Upper lobe of right lung (tissue), 1 donor: ENCODE data around the gene WNT11. TPM values are rescaled to one million over a fixed set of nuclear protein-coding genes. Genes with fewer than 3 reads are reported as not detected.
A peak's percentile ranks its signal among the peaks of the same experiment; 100 is the strongest.

ENCODE experiments used
- ATAC-seq: fragments of 200-7000 bp; cut with Tn5 transposase; one replicate; pipeline ENCODE4 v1.9.1; 2020; ENCODE audit warnings: mild to moderate bottlenecking, moderate library complexity
- DNase-seq: peaks from one replicate; pipeline ENCODE4 v3.0.0-alpha.2; 2020
- H3K27ac ChIP-seq: fragments of 200-600 bp; one replicate; pipeline ENCODE4 v1.8.0; 2022
- H3K27me3 ChIP-seq: fragments of 200-600 bp; one replicate; pipeline ENCODE4 v1.8.0; 2022; ENCODE audit warnings: mild to moderate bottlenecking
- H3K36me3 ChIP-seq: fragments of 200-600 bp; one replicate; pipeline ENCODE4 v1.8.0; 2022
- H3K4me1 ChIP-seq: fragments of 200-600 bp; one replicate; pipeline ENCODE4 v1.8.0; 2022
- H3K4me3 ChIP-seq: fragments of 200-600 bp; one replicate; pipeline ENCODE4 v1.8.0; 2022; ENCODE audit warnings: mild to moderate bottlenecking
- H3K9me3 ChIP-seq: fragments of 200-600 bp; one replicate; pipeline ENCODE4 v1.8.0; 2022
- CTCF ChIP-seq: fragments of 200-600 bp; IDR thresholded peaks from one replicate; pipeline ENCODE4 v1.8.0; 2022; ENCODE audit warnings: antibody characterized with exemption
- intact Hi-C: fragments of 100-400 bp; cut with DNase I; formaldehyde crosslinking; loops from one replicate; pipeline ENCODE4 v1.11.0; 2022
- total RNA-seq: library from RNA; stranded (reverse); fragmentation: NEBNext Ultra II Directional; extraction: Animal tissue kit (Norgen Biotek cat#: 25700); gene quantifications from one replicate; pipeline ENCODE4 v1.2.1, GENCODE V29; 2021
- donor health status: DM: no; HTN: yes; CAD: no; lungs with severe emphysema.

WNT11 gene
- total RNA-seq, 1 donor from 2014 or later = 8.7 TPM

GRCh38 chr11:76147106-76147740, 59.1 kb downstream of the WNT11 start:
- Histone ChIP-seq H3K4me3 (no peak overlapping the region), H3K4me1 (peaks cover under 1% of the 10 kb centered on the region), H3K9me3 (no peaks in the 10 kb centered on the region), H3K27ac (no peak overlapping the region), H3K27me3 (no peaks in the 10 kb centered on the region), H3K36me3 (peaks cover 8% of the 10 kb centered on the region)
- ATAC-seq = no peak
- TF ChIP-seq CTCF = no peak
- intact Hi-C loops = no loop called here
- DNase-seq = no peak

- Histone ChIP-seq H3K27ac (no peak overlapping the region), H3K4me1 (no peaks in the 10 kb centered on the region), H3K36me3 (peaks cover 21% of the 10 kb centered on the region), H3K9me3 (no peaks in the 10 kb centered on the region), H3K4me3 (no peak overlapping the region), H3K27me3 (no peaks in the 10 kb centered on the region)
- ATAC-seq = no peak
- no peak for TF ChIP-seq CTCF
- no peak for DNase-seq
- intact Hi-C loops = no loop called here
Observed at GRCh38 chr11:76143274-76143673, 63.0 kb downstream of the WNT11 start.

- ATAC-seq (no peak), DNase-seq (no peak)
- TF ChIP-seq CTCF = no peak
- Histone ChIP-seq H3K27ac (no peak overlapping the region), H3K9me3 (no peaks in the 10 kb centered on the region), H3K27me3 (no peaks in the 10 kb centered on the region), H3K4me3 (no peak overlapping the region), H3K36me3 (peaks cover 31% of the 10 kb centered on the region), H3K4me1 (no peaks in the 10 kb centered on the region)
- intact Hi-C loops = no loop called here
Observed at GRCh38 chr11:76141901-76142588, 64.3 kb downstream of the WNT11 start.

GRCh38 chr11:76140912-76141574, 65.3 kb downstream of the WNT11 start:
- DNase-seq (no peak), ATAC-seq (peak; percentile 55)
- Histone ChIP-seq H3K9me3 (no peaks in the 10 kb centered on the region), H3K27ac (no peak overlapping the region), H3K27me3 (no peaks in the 10 kb centered on the region), H3K36me3 (peaks cover 33% of the 10 kb centered on the region), H3K4me3 (no peak overlapping the region), H3K4me1 (no peaks in the 10 kb centered on the region)
- intact Hi-C loops = no loop called here
- TF ChIP-seq CTCF = no peak

GRCh38 chr11:76139314-76139713, 67.0 kb downstream of the WNT11 start:
- Histone ChIP-seq H3K27me3 (no peaks in the 10 kb centered on the region), H3K36me3 (peaks cover 33% of the 10 kb centered on the region), H3K4me1 (peaks cover 8% of the 10 kb centered on the region), H3K9me3 (no peaks in the 10 kb centered on the region), H3K4me3 (no peak overlapping the region), H3K27ac (no peak overlapping the region)
- DNase-seq (no peak), ATAC-seq (peak; percentile 66)
- intact Hi-C loops = no loop called here
- TF ChIP-seq CTCF = no peak

Other genes starting within 250 kb of the WNT11 start
- 36.8 TPM for gene THAP12, start 174.6 kb upstream of the WNT11 start, total RNA-seq
- gene GVQW3, start 174.8 kb upstream of the WNT11 start, total RNA-seq = 2.0 TPM
- 20.9 TPM for gene EMSY, start 238.5 kb upstream of the WNT11 start, total RNA-seq